Raji (cell line): ENCODE data around the gene CFAP45.

Experiments used
- POLR2A ChIP-seq: IDR thresholded peaks from 2 replicates; pipeline ENCODE4 v1.6.1; 2011; ENCODE audit warnings: low read depth, low read length, control low read depth; ENCODE audit not compliant: insufficient read depth

The CFAP45 gene

DNA sequence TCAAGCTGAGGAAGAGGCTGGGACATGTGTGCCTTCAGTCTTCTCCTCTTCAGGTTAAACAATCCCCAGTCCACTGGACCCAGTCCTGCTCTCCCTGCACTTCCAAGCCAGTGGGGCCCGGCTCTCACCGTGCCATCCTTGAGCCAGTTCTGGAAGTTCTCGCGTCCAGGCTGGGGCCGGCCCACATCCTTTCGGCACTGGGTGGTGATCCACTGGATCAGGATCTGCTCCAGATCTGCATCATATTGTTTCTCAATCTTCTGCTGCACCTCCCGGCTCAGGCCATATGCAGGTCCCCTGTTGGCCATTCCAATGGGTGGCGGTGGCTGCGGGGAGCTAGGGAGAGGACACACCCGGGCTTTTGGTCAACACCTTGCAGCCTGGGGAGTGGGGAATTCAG lies 20.2 kb upstream of the CFAP45 start:
- no peak for TF ChIP-seq POLR2A

DNA sequence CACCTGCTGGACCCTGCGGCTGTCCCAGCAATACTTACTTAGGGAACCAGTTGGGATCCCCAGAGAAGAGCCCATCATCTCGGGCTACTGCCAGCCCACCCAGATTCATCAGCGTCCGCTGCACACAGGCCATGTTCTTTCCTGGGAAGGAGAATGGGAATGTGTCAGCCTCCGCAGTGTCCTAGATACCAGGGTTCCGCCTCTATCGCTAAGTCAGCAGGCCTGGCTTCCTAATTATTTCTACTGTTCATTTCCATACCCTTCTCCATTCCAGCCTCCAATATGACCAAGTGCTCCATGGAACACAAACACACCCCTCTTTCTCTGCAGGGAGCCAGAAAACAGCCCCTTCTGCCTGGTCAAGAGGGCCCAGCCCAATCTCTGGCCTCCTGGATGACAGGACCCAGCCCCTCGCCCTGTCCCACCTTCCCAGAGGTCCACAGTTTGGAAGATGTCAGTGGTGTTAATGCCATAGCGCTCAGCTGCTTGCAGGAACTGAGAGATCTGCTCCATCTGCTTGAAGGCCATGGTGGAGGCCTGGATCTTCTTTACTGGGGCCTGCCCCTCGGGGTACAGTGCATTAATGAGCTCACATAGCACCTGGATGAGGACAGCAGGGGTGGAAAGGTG lies 19.4 kb upstream of the CFAP45 start:
- TF ChIP-seq POLR2A = no peak

DNA sequence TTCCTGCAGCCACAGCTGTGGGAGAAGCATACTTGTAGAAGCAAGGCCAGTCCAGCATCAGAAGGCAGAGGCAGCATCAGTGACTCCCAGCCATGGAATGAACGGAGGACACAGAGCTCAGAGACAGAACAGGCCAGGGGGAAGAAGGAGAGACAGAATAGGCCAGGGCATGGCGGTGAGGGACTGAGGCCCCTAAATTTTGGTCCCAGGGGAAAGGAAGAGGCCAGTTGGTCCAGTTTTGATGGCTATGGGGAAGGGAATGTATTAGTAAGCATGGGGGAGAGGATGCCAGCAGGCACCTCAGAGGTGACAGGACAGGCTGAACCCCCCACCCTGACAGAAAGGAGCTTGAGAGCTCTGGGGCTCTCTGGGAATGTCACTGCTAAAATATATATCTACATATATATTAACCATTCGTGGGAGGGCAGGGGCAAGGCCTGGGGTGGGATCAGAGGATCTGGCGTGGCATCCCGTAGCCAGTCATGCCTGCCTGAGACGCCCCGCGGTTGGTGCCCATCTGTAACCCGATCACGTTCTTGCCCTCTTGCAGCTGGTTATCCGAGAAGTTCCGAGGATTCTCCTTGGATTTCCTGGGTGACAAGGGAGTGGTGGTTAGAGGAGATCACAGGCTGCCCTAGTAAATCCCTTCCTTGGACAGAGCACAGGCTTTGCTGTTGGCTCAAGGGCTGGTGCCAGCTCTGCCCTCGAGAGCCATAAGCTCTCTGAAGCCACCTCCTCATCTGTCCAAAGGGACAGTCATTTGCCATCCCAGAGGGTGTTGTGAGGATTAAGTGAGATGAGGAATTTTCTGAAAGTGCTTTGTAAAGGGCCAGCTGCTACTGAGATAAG lies 18.6 kb upstream of the CFAP45 start:
- no peak for TF ChIP-seq POLR2A

DNA sequence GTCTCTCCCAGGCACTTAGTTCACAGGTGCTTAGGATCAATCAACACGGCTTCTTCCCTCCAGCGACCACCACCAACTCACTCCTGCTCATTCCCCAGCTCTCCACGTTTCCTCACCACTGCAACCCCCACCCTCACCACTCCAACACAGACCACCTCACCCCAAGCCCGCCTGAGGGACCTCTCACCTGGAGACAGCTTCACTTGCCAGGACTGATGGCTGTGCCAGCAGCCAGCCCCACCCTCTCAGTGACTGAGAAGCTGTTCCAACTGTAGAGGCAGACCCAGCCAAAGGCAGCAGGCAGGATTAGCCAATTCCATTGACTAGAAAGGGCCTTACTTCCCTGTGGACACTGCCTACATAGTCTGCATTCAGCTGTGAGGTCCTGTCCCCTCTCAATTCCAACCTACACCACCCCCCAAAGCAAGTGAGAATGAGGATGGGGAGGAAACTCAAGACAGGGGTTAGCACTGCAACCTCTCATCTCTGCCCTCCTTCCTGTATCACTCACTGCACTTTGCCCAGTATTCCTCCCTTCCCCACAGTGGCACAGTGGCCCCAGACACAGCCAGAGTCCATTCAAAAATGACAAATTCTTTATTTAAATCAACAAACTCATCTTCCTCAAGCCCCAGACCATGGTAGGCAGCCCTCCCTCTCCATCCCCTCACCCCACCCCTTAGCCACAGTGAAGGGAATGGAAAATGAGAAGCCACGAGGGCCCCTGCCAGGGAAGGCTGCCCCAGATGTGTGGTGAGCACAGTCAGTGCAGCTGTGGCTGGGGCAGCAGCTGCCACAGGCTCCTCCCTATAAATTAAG lies 17.8 kb upstream of the CFAP45 start:
- no peak for TF ChIP-seq POLR2A

DNA sequence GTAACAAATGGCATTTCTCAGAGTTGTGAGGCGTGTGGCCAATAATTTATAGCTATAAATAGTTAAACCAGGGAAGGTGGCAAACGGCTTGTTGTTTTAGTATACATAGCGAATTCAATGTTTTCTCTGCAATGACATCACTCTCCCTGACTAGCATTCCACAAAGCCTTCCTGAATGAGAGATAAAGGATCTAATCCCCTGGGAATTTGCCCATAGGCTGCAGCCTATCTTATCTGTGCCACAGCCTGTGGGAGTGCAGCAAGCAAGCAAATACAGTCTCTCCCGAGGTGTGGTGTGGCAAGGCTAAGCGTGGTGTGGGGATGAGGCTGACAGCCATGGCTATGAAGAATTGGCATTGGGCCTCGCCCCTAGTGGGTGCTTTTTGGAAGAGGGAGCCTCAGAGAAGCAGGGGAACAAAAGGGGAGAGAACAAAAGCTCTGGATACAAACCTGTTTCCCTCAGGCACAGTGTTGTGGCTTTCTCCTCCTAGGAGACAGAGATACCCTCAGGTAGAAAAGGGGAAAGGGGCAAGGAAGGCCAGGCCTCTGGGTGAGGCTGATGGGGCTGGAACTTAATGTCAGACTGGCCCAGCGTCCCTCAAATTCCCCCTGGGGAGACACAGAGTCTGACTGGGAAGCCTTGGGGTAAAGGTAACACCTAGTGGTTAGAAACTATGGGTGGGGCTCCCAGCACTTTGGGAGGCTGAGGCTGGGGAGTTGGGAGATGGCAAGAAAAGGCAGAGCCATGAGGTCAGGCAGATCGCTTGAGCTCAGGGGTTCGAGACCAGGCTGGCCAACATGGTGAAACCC lies 16.5 kb upstream of the CFAP45 start:
- TF ChIP-seq POLR2A = no peak

DNA sequence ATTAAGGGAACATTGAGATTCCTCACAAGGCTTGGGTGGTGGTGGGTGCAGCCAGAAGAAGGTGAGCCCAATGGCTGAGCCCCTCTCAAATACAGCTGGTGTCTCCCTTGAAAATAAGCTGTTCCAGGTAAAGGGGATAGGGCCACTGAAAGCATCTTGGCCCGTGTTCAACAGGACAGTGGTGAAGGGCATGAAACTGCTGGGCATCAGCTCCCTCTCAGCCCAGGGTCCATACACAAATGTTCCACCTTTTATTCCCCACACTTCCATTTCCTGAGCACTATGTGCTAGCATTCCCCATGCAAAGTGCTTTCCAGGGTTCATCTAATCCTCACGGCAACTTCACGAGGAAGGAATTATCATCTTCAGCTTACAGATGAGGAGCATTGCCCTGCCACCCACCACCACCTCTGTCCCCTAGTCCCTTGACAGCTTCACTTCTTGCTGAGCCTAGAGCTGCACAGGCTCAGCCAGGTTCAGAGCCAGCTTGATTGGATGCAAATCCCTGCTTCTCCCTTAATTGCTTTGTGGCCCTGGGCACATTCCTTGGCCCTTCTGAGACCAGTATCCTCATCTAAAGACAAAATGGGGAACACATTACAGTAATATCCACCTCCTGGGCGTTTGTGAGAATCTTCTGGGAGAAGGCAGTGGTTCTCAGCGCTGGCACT lies 15.7 kb upstream of the CFAP45 start:
- TF ChIP-seq POLR2A = no peak

DNA sequence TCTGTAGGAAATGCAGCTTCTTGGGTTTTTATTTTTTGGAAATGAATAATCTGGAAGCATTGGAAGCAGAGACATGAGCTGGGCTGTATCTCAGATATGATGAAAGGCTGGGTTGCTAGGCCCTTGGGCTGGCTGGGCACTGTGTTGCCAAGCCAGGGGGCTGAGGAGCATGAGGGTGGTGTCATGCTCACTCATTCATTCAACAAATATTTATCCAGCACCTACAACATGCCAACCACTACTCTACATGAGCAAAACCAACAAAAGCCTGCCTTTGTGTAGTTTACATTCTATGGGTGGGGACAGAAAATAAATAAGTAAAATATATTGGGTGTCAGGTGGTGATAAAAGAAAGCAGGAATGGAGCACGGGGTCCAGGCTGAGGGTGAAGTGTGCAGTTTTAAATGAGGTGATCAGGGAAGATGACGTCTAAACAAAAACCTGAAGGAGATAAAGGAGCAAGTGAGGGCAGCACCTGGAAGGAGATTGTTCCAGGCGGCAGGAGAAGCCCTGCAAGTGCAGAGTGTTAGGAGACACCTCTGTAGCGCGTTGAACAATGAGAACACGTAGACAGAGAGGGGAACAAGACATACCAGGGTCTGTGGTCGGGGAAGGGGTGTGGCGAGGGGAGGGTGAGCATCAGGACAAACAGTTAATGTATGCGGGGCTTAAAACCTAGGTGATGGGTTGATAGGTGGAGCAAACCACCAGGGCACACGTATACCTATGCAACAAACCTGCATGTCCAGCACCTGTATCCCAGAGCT lies 14.5 kb upstream of the CFAP45 start:
- TF ChIP-seq POLR2A = no peak

DNA sequence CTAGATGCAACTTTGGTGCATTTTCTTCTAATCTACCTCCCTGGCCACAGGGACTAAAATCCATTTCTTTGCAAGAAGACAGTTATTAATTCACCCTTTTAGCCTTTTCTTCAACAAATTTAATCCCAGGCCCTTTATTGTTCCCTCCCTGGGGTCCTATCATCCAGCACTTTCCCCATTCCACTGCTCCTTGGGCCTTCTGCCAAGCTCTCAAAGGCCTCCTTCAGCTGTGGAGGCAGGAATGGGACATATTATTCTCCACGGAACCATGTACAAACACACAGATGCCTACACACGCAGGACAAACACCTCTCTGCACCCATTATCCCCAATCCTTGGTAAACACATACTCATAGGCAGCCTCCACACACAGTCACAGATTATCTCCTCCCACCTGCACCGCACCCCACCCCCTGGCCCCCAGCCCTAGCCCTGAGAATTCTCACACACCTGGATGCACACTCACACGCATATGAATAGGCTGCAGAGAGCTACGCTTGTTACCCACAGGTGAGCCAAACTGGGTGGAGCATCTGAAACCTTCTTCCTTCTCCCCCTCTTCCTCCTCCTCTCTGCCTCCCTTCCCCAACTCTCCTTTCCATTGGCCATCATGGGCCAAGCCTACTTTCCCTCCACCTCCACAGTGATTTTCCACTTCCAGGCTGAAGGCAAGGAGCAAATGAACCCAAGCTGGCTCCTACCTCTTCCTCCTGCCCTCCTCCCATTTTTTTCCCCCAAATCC lies 13.7 kb upstream of the CFAP45 start:
- TF ChIP-seq POLR2A = no peak

DNA sequence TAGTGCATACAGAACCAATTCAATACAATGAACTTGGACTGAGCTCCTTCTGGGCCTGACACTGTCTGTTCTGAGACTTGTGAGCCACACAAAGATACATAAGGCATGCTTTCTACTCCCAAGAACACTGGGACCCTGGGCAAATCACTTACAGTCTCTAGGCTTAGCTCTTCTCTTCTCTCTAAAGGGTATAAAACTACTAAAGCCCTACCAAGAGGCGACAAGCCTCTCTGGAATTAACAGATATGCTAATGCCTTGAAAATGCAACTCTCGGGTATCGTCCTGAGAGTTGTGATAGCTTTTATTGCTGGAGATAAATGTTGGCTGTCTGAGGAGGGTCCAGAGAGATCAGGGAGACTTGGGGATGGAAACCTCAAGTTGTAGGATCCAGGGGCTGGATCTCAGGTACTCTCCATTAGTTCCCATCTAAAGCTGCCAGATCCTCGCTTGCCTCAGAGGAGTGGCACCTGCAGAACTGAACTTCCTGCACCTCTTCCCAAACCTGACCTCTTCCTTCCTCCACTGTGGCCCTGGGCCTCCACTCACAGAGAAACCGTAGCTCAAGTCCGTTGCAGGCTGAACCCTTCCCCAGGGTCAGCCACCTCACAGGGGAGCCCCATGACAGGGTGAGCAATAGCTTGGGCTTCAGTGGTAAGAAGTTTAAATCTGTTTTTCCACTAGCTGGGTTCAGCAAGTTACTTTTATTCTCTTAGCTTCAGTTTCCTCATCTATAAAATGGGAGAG lies 11.5 kb upstream of the CFAP45 start:
- TF ChIP-seq POLR2A = no peak

DNA sequence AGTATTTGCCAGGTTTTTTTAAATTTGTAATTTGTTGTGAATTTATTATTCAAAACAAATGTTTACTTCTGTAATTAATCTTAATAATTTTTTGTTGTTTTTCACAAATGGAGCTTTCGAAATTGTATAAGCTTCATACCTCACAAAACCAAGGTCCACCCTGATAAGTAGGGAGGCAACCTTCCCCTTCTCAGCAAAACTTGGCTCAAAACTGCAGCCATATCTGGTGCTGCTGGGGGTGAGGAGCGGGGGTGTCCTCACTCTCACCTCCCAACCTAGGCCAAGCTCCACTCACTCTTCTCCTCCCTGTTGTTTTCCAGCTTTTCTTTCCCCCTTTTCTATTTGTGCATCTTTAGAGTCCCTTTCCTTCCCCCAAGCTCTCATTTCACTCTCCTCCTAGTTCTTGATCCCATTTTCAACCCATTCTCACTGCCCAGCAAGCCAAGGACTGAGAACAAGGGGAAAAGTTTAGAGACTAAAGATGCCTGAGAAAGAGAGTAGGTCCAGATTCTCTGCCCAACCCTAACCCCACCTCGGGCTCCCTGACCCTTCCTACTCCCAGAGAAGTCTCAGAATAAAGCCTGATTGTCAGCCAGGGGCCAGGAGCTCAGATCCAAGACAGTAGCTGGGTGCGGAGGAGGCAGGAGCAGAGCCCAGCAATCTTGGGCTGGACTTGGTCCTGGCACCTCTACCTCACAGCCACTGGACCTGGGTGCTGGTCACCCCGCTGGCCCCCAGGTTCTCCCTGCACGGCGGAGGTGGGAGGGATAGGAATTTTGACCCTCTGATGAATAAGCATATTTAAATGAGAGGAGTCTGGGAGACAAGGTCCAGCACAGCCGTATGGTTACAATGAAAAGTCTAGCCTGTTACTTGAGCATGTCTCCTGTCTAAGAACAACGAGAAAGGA lies 8.3 kb upstream of the CFAP45 start:
- no peak for TF ChIP-seq POLR2A

DNA sequence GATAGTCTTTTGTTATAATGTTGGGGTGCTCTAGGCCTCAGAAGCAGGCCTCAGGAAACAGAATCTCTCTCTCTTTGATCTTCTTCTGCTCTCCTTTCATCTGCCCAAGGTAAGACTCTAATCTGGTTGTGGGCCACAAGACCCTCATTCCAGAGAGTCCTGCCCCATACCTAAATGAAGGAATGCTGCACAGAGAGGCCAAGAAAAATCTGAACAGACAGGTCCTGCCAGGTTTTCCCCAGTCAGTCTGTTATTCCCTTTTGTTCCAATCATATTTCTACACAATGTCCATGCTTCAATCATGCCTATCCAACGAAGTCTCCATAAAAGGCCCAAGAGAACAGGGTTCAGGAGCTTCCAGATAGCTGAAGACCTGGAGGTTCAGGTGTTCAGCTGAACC lies 7.0 kb upstream of the CFAP45 start:
- TF ChIP-seq POLR2A = no peak
